Measurements from ENCODE around the gene MSTN.
"Not testable (repeated sequence)": the region's sequence is repeated elsewhere in the genome, so short reads cannot be mapped to it uniquely, and the experiment has no call there.

MSTN gene

GRCh38 chr2:190063624-190064023 lies 1.1 kb upstream of the MSTN start:
- DNase-seq (ENCODE audit: low read depth in 2 of 2) = no peak

- no peak for DNase-seq (ENCODE audit: low read depth in 2 of 2)
These were observed 476 bp downstream of the MSTN start for GRCh38 chr2:190062053-190062452.

GRCh38 chr2:190060626-190061025 lies 1.9 kb downstream of the MSTN start:
- no peak for DNase-seq (ENCODE audit: low read depth in 2 of 2)

GRCh38 chr2:190060019-190060418 lies 2.5 kb downstream of the MSTN start:
- no peak for DNase-seq (ENCODE audit: low read depth in 2 of 2)

- DNase-seq (ENCODE audit: low read depth in 2 of 2) = no peak
These were observed 9.1 kb downstream of the MSTN start for GRCh38 chr2:190053426-190053825.

GRCh38 chr2:190052307-190052706 lies 10.2 kb downstream of the MSTN start:
- DNase-seq (ENCODE audit: low read depth in 2 of 2) = no peak

- DNase-seq (ENCODE audit: low read depth in 2 of 2) = no peak
These were observed 11.3 kb downstream of the MSTN start for GRCh38 chr2:190051223-190051622.

- DNase-seq (ENCODE audit: low read depth in 2 of 2) = peak in 1 of 2 experiments; percentile 8
These were observed 12.5 kb downstream of the MSTN start for GRCh38 chr2:190050001-190050400.

- no peak for DNase-seq (ENCODE audit: low read depth in 2 of 2)
These were observed 17.7 kb downstream of the MSTN start for GRCh38 chr2:190044866-190045265.

- DNase-seq (ENCODE audit: low read depth in 2 of 2) = no peak
These were observed 19.1 kb downstream of the MSTN start for GRCh38 chr2:190043441-190043840.

GRCh38 chr2:190036071-190036470 lies 26.5 kb downstream of the MSTN start:
- no peak for DNase-seq (ENCODE audit: low read depth in 2 of 2)

GRCh38 chr2:190034417-190034816 lies 28.1 kb downstream of the MSTN start:
- DNase-seq (ENCODE audit: low read depth in 2 of 2) = not testable (repeated sequence)

GRCh38 chr2:190031969-190032618 lies 30.4 kb downstream of the MSTN start:
- no peak for DNase-seq (ENCODE audit: low read depth in 2 of 2)

- peak in 1 of 2 experiments; percentile 3 for DNase-seq (ENCODE audit: low read depth in 2 of 2)
These were observed 38.7 kb downstream of the MSTN start for GRCh38 chr2:190023860-190024259.

- no peak for DNase-seq (ENCODE audit: low read depth in 2 of 2)
These were observed 41.8 kb downstream of the MSTN start for GRCh38 chr2:190020720-190021119.

- DNase-seq (ENCODE audit: low read depth in 2 of 2) = no peak
These were observed 44.7 kb downstream of the MSTN start for GRCh38 chr2:190017837-190018236.

- not testable (repeated sequence) for DNase-seq (ENCODE audit: low read depth in 2 of 2)
These were observed 46.6 kb downstream of the MSTN start for GRCh38 chr2:190015969-190016368.
